ENCODE data around the gene CENPK.

DNA sequence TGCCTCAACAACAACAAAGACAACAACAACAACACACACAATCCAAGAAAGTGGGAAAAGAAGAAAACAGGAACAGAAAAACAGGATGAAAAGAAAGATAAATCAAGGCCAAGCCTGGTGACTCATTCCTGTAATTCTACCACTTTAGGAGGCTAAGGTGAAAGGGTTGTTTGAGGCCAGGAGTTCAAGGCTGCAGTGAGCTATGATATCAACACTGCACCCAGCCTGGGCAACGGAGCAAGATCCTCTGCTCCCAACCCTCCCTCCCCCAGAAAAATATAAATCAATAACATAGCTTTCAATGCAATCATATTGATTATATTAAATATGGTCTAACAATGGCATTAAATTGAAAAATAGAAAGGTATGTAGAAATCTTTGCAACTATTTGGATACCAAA lies 32.1 kb downstream of the CENPK start:
- TF ChIP-seq SETDB1 (IDR thresholded peaks at IDR 0.05; ENCODE audit: low read length) (no peak), CEBPG (CRISPR knock-in tag; IDR thresholded peaks at IDR 0.05) (no peak), CEBPG (tag; conservative IDR thresholded peaks at IDR 0.05 in 1 of 2, IDR thresholded peaks at IDR 0.05 in 1 of 2) (no peak), MYC (IDR thresholded peaks at IDR 0.05; ENCODE audit: low read depth, low read length) (no peak), MYC (CRISPR knock-in tag; IDR thresholded peaks at IDR 0.05; ENCODE audit: borderline replicate concordance, low read depth) (no peak)

Measured in K562 (cell line).